ENCODE results near the gene EIF2D.

Gene EIF2D, protein sequence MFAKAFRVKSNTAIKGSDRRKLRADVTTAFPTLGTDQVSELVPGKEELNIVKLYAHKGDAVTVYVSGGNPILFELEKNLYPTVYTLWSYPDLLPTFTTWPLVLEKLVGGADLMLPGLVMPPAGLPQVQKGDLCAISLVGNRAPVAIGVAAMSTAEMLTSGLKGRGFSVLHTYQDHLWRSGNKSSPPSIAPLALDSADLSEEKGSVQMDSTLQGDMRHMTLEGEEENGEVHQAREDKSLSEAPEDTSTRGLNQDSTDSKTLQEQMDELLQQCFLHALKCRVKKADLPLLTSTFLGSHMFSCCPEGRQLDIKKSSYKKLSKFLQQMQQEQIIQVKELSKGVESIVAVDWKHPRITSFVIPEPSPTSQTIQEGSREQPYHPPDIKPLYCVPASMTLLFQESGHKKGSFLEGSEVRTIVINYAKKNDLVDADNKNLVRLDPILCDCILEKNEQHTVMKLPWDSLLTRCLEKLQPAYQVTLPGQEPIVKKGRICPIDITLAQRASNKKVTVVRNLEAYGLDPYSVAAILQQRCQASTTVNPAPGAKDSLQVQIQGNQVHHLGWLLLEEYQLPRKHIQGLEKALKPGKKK

DNA sequence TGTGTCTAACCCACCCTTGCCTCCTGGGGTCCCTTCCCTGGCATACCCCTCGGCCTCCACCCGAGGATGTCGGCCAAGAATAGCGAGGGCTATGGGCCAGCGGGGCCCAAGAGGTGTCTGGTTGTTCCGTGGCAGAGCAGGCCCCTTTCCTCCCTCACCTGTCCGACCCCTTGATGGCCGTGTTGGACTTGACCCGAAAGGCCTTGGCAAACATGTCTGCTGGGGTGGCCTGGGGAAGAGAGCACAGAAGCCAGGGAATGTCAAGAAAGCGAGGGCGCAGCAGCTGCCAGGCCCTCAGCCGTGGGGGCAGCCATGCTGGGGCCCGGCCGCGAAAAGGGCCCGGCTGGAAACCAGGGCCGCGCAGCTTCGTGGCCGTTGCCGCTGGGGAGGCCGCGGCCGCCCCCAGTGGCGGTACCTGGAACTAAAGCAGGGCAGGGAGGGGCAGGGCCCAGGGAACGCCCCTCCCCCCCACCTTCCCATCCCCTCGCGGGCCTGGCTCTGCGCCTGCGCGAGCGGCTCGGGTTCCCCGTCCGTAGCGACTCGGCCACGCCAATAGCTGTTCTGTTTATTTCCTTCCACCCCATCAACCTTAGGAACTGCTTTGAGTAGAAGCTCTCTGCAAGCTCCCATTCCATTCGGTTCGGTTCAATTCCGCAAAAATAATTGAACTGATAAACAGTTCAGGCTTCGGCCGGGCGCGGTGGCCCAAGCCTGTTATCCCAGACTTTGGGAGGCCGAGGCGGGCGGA lies at the start of gene EIF2D:
TSS of gene EIF2D (minus strand) at position 337 of the 748 bp plus-strand sequence. CDS start at position 214, 123 bp downstream.
- peak; percentile 94 for DNase-seq (ENCODE audit: low read depth)
- TF ChIP-seq, protein P1, sequence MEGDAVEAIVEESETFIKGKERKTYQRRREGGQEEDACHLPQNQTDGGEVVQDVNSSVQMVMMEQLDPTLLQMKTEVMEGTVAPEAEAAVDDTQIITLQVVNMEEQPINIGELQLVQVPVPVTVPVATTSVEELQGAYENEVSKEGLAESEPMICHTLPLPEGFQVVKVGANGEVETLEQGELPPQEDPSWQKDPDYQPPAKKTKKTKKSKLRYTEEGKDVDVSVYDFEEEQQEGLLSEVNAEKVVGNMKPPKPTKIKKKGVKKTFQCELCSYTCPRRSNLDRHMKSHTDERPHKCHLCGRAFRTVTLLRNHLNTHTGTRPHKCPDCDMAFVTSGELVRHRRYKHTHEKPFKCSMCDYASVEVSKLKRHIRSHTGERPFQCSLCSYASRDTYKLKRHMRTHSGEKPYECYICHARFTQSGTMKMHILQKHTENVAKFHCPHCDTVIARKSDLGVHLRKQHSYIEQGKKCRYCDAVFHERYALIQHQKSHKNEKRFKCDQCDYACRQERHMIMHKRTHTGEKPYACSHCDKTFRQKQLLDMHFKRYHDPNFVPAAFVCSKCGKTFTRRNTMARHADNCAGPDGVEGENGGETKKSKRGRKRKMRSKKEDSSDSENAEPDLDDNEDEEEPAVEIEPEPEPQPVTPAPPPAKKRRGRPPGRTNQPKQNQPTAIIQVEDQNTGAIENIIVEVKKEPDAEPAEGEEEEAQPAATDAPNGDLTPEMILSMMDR (conservative IDR thresholded peaks at IDR 0.05; ENCODE audit: low read depth, low read length), result peak; percentile 76
- peak within 1 kb of the TSS; percentile 89 for H3K4me3 ChIP-seq (ENCODE audit: low read depth, low read length)

DNA sequence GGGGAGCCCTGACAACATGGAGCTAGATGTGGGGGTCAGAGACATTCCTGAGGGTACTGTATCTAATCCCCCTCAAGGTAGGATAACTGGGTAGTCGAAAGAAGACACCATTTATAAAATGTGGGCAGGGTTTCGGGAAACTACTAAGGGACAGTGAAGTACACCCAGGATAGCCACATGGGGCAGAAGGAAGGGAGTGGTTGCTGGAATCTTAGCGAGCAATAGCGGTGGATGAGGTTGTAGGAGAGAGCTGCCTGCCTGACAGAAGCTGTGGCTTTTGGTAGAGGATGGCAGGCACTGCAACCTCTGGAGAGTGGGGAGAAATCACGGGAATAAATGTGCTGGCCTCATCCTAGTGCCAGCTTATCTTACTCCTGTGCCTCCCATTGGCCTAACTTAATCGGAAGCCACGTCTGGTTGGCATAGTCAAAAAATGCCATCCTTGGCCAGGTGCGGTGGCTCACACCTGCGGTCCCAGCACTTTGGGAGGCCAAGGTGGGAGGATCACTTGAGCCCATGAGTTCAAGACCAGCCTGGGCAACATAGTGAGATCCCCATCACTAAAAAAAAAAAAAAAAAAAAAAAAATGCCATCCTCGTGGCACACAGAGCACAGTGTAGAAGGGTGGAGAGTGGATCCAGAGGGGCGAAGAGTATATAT lies 49.0 kb upstream of the EIF2D start:
- no peak overlapping the region for H3K4me3 ChIP-seq (ENCODE audit: low read depth, low read length)
- DNase-seq (ENCODE audit: low read depth), result no peak
- TF ChIP-seq, protein P1 (conservative IDR thresholded peaks at IDR 0.05; ENCODE audit: low read depth, low read length), result no peak

DNA sequence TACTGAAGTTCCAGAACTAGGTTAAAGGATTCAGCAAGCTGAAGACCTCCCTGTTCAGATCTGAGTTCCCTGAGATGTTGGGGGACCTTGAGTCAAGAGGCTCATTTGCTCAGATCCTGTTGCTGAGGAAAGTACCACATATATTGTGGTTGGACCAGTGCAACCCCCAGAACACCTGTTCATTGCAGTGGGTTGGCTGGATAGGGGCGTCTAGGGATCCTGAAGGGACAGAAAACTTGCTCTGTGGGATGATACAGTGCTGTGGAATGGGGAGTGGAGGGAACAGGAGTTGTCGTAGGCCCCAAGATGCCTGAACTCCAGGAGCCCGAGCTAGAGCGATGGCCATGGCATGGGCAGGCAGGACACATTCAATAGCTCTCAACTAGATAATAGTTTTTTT lies 47.9 kb upstream of the EIF2D start:
- TF ChIP-seq, protein P1 (conservative IDR thresholded peaks at IDR 0.05; ENCODE audit: low read depth, low read length), result no peak
- no peak for DNase-seq (ENCODE audit: low read depth)
- H3K4me3 ChIP-seq (ENCODE audit: low read depth, low read length), result no peak overlapping the region

DNA sequence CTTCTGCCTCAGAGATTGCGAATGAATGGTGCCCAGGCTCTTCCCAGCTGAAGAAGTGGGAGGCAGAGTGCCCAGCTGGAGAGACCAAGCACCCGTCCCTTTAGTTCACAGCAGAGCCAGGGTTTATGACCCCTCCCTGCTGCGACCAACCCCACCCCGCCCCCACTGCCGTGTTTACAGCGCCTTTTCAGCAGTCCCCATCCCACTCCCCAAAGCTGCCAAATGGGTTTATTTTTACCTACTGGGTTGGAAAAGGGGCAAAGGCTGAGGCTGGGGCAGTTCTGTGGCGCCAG lies 46.7 kb upstream of the EIF2D start:
- no peak overlapping the region for H3K4me3 ChIP-seq (ENCODE audit: low read depth, low read length)
- TF ChIP-seq, protein P1 (conservative IDR thresholded peaks at IDR 0.05; ENCODE audit: low read depth, low read length), result no peak
- no peak for DNase-seq (ENCODE audit: low read depth)

DNA sequence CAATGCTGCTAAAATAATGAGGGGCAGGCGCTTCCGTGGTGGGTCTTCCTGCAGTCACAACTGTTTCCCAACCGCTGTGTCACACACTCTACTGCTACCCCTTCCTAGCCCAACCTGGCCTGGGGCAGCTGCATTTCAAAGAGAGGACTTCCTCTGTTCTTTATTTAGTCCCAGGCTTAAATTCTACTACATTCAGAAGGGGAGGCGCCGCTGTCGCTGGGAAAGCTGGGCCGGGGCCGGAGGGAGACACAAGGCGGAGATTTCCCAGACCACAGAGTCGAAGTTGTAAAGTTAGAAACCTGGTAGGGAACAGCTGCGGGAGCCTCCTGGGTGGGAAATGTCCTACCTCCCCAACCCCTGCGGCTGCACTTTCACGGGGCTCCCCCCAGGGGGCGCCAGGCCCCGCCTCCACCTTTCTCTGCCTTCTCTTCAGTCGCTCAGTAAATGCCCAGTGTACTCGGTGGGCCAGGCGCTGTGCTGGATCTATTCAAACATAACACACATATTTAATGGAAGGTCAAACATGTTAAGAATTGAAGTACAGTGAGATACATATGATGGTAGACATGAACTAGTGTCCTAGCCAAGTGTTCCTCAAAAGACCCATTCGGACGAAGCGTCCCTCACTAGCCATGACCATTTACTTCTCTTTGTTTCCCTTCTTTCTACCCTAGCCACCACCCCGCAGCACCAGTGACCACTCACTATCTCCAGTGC lies 46.2 kb upstream of the EIF2D start:
- TF ChIP-seq, protein P1 (conservative IDR thresholded peaks at IDR 0.05; ENCODE audit: low read depth, low read length), result peak; percentile 85
- DNase-seq (ENCODE audit: low read depth), result peak; percentile 41
- no peak overlapping the region for H3K4me3 ChIP-seq (ENCODE audit: low read depth, low read length)

DNA sequence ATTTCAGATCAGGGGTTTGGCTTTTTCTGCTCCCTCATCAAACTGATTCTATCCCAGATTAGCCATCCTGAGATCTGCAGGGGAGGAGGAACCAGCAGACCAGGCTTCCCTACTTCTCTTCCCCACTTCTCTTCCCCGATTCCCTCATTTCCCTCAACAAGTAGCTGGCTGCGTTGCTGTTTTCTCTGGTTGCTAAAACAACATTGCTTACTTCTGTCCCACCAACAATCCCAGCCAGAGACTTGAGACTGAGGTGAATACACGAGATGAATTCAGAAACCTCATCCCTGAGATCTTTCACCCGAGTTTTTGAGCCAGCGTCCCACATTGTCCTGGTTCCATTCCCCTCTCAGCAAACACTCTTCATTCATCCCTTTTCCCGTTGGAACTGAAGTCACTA lies 45.5 kb upstream of the EIF2D start:
- no peak overlapping the region for H3K4me3 ChIP-seq (ENCODE audit: low read depth, low read length)
- no peak for DNase-seq (ENCODE audit: low read depth)
- TF ChIP-seq, protein P1 (conservative IDR thresholded peaks at IDR 0.05; ENCODE audit: low read depth, low read length), result no peak
